ENCODE measurements around the gene CLEC16A.

Gene CLEC16A

DNA sequence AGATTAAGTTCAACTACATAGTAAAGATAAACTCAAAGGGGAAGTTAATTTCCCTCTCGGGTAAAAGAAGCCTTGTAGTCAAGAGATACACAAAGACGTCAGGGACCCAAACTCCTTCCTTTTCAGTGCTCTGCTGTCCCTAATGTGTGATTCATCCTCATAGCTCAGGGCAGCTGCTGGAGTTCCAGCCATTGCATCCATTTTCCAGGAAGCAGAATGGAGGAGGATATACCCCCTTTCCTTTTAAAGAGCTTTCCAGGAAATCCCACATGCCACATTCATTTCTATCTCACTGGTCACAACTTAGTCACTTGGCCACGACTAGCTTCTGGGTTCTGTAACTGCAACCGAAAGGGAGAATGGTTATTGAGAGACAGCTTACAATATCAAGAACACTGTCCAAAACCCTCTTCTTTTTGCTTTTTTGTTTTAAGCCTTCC is 216.3 kb downstream of the CLEC16A start:
- no peak for DNase-seq (ENCODE audit: low spot score)

DNA sequence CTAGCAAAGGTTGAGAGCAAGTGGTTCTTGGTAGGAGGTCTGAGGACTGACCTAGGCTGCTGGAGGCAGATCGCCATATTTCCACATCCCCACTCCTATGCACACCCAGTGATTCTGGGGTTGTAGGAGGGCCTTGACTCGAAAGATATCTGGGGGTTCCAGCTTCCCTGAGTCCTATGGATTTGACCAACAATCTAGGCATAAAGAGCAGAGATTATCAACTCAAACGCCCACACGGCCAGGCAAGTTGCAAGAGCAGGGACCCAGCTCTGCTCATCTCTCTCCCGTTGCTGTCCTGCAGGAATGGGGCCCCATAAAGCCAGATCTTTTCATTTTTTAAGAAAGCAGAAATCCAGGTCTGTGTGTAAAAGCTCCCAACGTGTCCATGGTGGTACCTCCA is 217.1 kb downstream of the CLEC16A start:
- DNase-seq (ENCODE audit: low spot score) = no peak
- TF ChIP-seq, protein P1, sequence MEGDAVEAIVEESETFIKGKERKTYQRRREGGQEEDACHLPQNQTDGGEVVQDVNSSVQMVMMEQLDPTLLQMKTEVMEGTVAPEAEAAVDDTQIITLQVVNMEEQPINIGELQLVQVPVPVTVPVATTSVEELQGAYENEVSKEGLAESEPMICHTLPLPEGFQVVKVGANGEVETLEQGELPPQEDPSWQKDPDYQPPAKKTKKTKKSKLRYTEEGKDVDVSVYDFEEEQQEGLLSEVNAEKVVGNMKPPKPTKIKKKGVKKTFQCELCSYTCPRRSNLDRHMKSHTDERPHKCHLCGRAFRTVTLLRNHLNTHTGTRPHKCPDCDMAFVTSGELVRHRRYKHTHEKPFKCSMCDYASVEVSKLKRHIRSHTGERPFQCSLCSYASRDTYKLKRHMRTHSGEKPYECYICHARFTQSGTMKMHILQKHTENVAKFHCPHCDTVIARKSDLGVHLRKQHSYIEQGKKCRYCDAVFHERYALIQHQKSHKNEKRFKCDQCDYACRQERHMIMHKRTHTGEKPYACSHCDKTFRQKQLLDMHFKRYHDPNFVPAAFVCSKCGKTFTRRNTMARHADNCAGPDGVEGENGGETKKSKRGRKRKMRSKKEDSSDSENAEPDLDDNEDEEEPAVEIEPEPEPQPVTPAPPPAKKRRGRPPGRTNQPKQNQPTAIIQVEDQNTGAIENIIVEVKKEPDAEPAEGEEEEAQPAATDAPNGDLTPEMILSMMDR (IDR thresholded peaks at IDR 0.05; ENCODE audit: extremely low read depth, missing control alignments) = no peak

More for the DNA sequence above, 216.3 kb downstream of the CLEC16A start:
- TF ChIP-seq, protein P1 (IDR thresholded peaks at IDR 0.05; ENCODE audit: extremely low read depth, missing control alignments) = no peak

DNA sequence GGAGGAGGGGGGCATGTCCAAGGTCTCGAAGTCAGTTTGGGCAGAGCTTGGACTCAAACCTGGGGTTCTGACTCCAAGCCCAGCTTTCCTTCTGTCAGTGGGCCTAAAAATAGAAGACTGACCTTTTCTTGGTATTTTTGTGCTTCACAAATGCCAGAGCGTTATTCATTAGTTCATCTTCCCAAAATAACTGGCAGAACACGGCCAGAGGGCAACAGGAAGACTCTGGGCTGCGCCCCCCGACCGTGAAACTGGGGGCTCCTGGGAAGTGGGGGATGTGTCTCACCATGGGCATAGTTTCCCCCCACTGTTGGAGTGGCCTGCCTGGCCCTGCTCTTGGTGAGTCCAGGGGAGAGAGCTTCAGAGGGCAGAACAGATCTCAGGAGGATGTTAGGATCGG is 217.6 kb downstream of the CLEC16A start:
- TF ChIP-seq, protein P1 (IDR thresholded peaks at IDR 0.05; ENCODE audit: extremely low read depth, missing control alignments) = no peak
- DNase-seq (ENCODE audit: low spot score) = no peak

DNA sequence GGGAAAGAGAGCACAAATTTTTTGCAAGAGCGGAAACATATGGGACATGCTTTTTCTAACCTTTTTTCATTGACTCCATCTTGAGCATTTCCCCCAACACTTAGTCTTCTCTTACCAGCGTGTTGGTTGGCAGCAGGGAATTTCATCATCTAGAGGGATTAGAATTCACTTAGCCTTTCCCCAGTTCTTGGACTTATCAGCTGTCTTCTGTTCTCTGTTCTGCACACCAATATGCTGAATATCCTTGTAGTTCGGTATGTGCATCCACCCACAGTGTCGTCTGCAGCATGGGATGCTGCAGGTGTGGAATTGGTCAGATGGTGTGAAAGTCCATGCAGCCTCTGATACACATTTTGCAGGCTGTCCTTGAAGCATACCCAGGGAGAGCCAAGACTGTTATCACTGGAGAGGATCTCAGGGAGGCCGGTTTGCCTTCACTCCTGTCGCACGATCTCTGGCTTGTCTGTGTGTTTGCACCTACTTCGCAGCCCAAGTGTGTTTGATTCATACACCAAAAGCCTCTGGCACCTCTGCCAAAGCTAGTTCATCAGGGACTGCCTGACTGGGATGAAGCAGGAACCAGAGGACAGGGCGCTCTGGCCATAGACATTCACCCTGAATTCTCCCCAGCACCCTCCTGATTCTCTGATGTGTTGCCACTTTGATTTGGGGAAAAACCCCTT is 218.4 kb downstream of the CLEC16A start:
- TF ChIP-seq, protein P1 (IDR thresholded peaks at IDR 0.05; ENCODE audit: extremely low read depth, missing control alignments) = no peak
- DNase-seq (ENCODE audit: low spot score) = no peak

DNA sequence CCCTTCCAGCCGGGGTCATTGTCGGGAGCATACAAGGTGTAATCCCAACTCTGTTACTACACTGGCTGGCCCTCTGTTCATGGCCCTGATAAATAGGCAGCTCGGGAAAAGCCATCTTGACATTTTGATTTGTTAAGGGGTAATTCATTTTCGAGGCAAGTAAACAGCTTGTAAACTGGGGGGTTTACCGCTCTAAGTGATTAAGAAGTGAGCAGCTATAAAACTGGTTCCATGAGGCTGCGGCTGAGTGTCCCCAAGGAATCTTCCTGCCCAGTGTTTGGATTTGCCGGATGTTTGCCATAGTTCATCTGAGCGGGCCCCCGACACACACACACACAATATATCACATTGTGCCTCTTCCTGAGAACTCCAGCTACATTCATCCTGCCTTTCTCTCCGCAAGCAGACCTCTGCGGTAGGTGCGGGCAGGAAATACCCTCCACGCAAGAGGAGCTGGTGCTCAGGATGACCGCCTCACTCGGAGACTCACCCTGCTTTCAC is 219.4 kb downstream of the CLEC16A start:
- TF ChIP-seq, protein P1 (IDR thresholded peaks at IDR 0.05; ENCODE audit: extremely low read depth, missing control alignments) = no peak
- DNase-seq (ENCODE audit: low spot score) = no peak

DNA sequence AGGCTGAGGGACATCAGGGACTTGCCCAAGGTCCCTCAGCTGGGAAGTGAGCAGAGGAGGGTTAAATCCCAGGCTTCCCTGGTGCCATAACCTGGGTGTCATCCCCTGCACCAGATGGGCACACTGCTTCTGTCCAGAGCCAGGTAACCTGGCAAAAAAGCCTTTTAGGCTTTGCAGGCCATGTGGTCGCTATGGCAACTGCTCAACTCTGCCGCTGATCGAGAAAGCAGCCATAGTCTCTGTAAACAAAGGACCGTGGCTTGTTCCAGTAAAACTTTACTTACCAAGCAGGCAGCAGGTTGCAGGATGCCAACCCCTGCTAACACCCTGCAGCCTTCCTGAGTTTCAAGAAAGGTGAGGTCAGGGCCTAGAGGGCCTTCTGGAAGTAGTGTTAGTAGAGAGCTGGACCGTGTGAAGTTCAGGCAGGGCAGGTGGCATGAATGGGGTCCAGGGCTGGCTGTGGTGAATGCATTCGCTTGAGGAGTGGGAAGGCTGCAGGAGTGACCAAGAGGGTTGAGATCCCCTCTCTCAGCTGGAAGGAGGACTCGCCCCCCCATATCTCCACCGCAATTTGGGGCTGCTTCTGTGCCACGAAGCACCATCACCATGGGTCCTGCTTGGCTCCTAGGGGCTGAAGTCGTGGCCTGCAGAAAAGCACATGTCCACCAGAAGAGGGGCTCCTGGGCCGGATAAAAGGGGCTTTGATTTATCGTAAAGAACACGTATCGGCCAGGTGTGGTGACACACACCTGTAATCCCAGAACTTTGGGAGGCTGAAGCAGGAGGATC is 220.3 kb downstream of the CLEC16A start:
- no peak for DNase-seq (ENCODE audit: low spot score)
- TF ChIP-seq, protein P1 (IDR thresholded peaks at IDR 0.05; ENCODE audit: extremely low read depth, missing control alignments) = no peak

DNA sequence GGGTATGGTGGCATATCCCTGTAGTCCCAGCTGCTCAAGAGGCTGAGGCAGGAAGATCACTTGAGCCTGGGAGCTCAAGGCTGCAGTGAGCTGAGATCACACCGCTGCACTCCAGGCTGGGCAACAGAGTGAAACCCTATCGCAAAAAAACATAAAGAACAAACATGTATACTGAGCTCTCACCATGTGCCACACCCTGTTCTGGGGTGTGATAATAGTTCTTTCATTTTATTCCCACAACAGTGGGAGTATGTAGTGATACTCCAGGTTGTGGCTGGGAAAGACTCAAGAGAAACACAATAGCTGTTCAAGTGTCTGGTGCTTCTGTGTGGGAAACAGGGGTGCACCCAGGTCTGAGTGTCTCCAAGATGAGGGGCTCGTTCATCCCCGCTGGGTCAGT is 221.0 kb downstream of the CLEC16A start:
- no peak for DNase-seq (ENCODE audit: low spot score)
- TF ChIP-seq, protein P1 (IDR thresholded peaks at IDR 0.05; ENCODE audit: extremely low read depth, missing control alignments) = no peak

All from GM20000 (cell line).